Measurements from ENCODE around the gene NBPF15.
"Not testable (repeated sequence)": the region's sequence is repeated elsewhere in the genome, so short reads cannot be mapped to it uniquely, and the experiment has no call there.

NBPF15 gene

GRCh38 chr1:144461136-144461759 lies at the start of gene NBPF15:
NBPF15 (minus strand) TSS chr1:144461669; CDS start chr1:144440003, 21,666 bp downstream.
- DNase-seq: peak; percentile 80

- DNase-seq: not testable (repeated sequence)
These were observed 35.0 kb upstream of the NBPF15 start for GRCh38 chr1:144496429-144496828.

- not testable (repeated sequence) for DNase-seq
These were observed 32.7 kb upstream of the NBPF15 start for GRCh38 chr1:144494130-144494529.

GRCh38 chr1:144490394-144490793 lies 28.9 kb upstream of the NBPF15 start:
- peak; percentile 9 for DNase-seq

- DNase-seq: peak; percentile 7
These were observed 25.5 kb upstream of the NBPF15 start for GRCh38 chr1:144487002-144487401.

- DNase-seq: not testable (repeated sequence)
These were observed 23.9 kb upstream of the NBPF15 start for GRCh38 chr1:144485048-144485993.

GRCh38 chr1:144473897-144474296 lies 12.4 kb upstream of the NBPF15 start:
- DNase-seq: not testable (repeated sequence)

GRCh38 chr1:144471434-144471833 lies 10.0 kb upstream of the NBPF15 start:
- not testable (repeated sequence) for DNase-seq

GRCh38 chr1:144461778-144462177 lies 309 bp upstream of the NBPF15 start:
- not testable (repeated sequence) for DNase-seq

- not testable (repeated sequence) for DNase-seq
These were observed 783 bp downstream of the NBPF15 start for GRCh38 chr1:144460686-144461085.

- DNase-seq: not testable (repeated sequence)
These were observed 19.1 kb downstream of the NBPF15 start for GRCh38 chr1:144442402-144442801.

- not testable (repeated sequence) for DNase-seq
These were observed 21.7 kb downstream of the NBPF15 start for GRCh38 chr1:144439737-144440136.

GRCh38 chr1:144418891-144419694 lies 42.4 kb downstream of the NBPF15 start:
- DNase-seq: peak; percentile 5

- not testable (repeated sequence) for DNase-seq
These were observed 47.9 kb downstream of the NBPF15 start for GRCh38 chr1:144413404-144414118.

- DNase-seq: peak; percentile 72
These were observed 48.7 kb downstream of the NBPF15 start for GRCh38 chr1:144412491-144413403.

- peak; percentile 19 for DNase-seq
These were observed 49.4 kb downstream of the NBPF15 start for GRCh38 chr1:144412068-144412471.

GRCh38 chr1:144402807-144403206 lies 58.7 kb downstream of the NBPF15 start:
- DNase-seq: not testable (repeated sequence)

GRCh38 chr1:144371651-144372050 lies 89.8 kb downstream of the NBPF15 start:
- DNase-seq: not testable (repeated sequence)
